Lower leg skin (tissue), 4 donors: ENCODE measurements around the gene CACNB4. TPM values are rescaled to one million over a fixed set of nuclear protein-coding genes. Genes with fewer than 3 reads are reported as not detected.

Source experiments
- DNase-seq, 2 donors: peaks; one replicate each; pipeline ENCODE4 v3.0.0-alpha.2; 2019; ENCODE audit warnings: low spot score in 2 of 2
- H3K4me3 ChIP-seq: fragments of 200-600 bp; sonication (generic); 2 replicates; pipeline ENCODE4 v1.5.1; 2017; ENCODE audit warnings: mild to moderate bottlenecking, low read depth; ENCODE audit not compliant: poor library complexity, severe bottlenecking
- POLR2A ChIP-seq, 2 donors: fragments of 450-650 bp; IDR thresholded peaks; one replicate each; pipeline ENCODE4 v1.6.1; 2016 to 2017; ENCODE audit warnings: antibody characterized with exemption in 2 of 2, mild to moderate bottlenecking in 1 of 2, moderate library complexity in 1 of 2
- WGBS, 2 donors: methylation state at CpG; one replicate each; pipeline ENCODE4 v1.1.5; 2018; 5-methylcytosine and 5-hydroxymethylcytosine counted together
- intact Hi-C: fragments of 100-400 bp; cut with DNase I; formaldehyde crosslinking; loops from one replicate; pipeline ENCODE4 v1.15.0; 2023; ENCODE audit warnings: low total_unique reads
- total RNA-seq, 4 donors: library from RNA; depleted of rRNA; stranded (reverse); fragments of >200 nt; gene quantifications; one replicate each; pipeline ENCODE4 v1.1.0, GENCODE V29; 2016
- TF ChIP-seq, protein P1 (sequence below), 3 donors: fragments of 450-650 bp; IDR thresholded peaks; one replicate each; pipeline ENCODE4 v1.5.1; 2016; ENCODE audit warnings: antibody characterized with exemption in 3 of 3, mild to moderate bottlenecking in 3 of 3, moderate library complexity in 2 of 3

Gene CACNB4
- total RNA-seq, 4 donors from 2014 or later, result 2.4 to 6.3 (median 3.5) TPM

DNA sequence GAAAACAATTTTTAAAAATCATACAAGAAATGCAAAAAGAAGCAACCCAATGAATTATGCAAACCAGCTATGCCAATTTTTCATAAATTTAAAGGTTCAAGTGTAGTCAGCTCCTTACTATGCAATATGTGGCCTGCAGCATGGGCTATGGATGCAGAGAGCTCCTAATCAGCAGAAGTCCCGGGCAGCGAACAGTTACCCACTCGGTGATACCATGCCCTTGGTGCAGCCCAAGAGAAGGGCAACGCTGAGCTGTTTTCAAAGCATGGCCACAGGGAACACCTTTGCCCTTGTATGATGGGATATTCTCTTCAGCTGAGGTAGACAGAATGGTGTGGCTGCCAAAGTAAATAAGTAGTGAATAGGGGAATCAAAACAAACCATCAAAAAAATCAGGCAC is 253.4 kb downstream of the CACNB4 start:
- no peak for DNase-seq
- intact Hi-C loops, result no loop called here
- no peak overlapping the region for H3K4me3 ChIP-seq
- no peak for TF ChIP-seq POLR2A (IDR thresholded peaks at IDR 0.05)
- TF ChIP-seq, protein P1, sequence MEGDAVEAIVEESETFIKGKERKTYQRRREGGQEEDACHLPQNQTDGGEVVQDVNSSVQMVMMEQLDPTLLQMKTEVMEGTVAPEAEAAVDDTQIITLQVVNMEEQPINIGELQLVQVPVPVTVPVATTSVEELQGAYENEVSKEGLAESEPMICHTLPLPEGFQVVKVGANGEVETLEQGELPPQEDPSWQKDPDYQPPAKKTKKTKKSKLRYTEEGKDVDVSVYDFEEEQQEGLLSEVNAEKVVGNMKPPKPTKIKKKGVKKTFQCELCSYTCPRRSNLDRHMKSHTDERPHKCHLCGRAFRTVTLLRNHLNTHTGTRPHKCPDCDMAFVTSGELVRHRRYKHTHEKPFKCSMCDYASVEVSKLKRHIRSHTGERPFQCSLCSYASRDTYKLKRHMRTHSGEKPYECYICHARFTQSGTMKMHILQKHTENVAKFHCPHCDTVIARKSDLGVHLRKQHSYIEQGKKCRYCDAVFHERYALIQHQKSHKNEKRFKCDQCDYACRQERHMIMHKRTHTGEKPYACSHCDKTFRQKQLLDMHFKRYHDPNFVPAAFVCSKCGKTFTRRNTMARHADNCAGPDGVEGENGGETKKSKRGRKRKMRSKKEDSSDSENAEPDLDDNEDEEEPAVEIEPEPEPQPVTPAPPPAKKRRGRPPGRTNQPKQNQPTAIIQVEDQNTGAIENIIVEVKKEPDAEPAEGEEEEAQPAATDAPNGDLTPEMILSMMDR (IDR thresholded peaks at IDR 0.05), result no peak
- 87 to 96% methylated on average over 4 of the region's 4 CpGs for WGBS, 2 donors

DNA sequence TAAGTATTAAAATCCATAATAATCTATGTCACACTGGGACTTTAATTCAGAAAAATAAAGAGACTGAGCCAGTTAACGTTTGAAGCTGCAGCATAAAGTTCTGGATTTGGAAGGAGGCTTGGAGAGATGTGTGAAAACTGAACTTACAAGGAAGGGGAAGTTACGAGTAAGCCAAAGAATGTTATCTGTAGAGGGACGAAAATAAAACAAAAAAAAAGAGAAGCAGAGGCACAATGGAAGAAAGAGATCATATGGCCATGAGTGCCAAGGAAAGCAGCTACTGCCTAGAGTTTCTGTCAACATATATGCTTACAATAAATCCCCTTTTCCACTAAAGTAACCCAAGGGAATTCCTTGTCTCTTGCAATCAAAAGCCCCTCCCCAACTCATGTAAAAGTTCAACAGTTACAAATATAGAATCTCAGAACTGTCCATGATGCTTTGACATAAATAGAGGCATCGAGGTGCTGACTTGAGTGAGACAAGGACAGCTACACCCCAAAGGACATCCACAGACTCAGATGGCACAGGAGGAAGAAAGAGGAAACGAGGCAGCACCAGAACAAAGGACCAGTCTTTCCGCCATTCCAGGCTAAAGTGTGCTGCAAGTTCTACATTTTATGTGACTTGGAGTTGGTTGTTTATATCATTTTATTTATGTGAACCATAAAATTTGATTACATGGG is 254.5 kb downstream of the CACNB4 start:
- 64 to 66% methylated on average over 6 of the region's 6 CpGs for WGBS, 2 donors
- no peak overlapping the region for H3K4me3 ChIP-seq
- TF ChIP-seq POLR2A (IDR thresholded peaks at IDR 0.05), result no peak
- TF ChIP-seq, protein P1 (IDR thresholded peaks at IDR 0.05), result no peak
- intact Hi-C loops, result no loop called here
- DNase-seq, result no peak

GRCh38 chr2:151843691-151844061 is 255.2 kb downstream of the CACNB4 start:
- DNase-seq, result no peak
- TF ChIP-seq POLR2A (IDR thresholded peaks at IDR 0.05), result no peak
- TF ChIP-seq, protein P1 (IDR thresholded peaks at IDR 0.05), result no peak
- intact Hi-C loops, result no loop called here
- WGBS, 2 donors, result 56 to 76% methylated on average over 1 of the region's 1 CpG
- H3K4me3 ChIP-seq, result no peak overlapping the region

GRCh38 chr2:151842830-151843690 is 255.8 kb downstream of the CACNB4 start:
- intact Hi-C loops, result no loop called here
- DNase-seq, result no peak
- TF ChIP-seq POLR2A (IDR thresholded peaks at IDR 0.05), result no peak
- TF ChIP-seq, protein P1 (IDR thresholded peaks at IDR 0.05), result no peak
- 81 to 82% methylated on average over 8 of the region's 8 CpGs for whole genome bisulfite sequencing, 2 donors
- no peak overlapping the region for H3K4me3 ChIP-seq

- intact Hi-C loops, result no loop called here
- WGBS, 2 donors, result 81 to 88% methylated on average over 2 of the region's 2 CpGs
- no peak overlapping the region for H3K4me3 ChIP-seq
- no peak for DNase-seq
- no peak for TF ChIP-seq POLR2A (IDR thresholded peaks at IDR 0.05)
- TF ChIP-seq, protein P1 (IDR thresholded peaks at IDR 0.05), result no peak
These were observed 257.8 kb downstream of the CACNB4 start for GRCh38 chr2:151841047-151841424.
